Measurements from ENCODE around the gene LYPD6B.

Gene LYPD6B

DNA sequence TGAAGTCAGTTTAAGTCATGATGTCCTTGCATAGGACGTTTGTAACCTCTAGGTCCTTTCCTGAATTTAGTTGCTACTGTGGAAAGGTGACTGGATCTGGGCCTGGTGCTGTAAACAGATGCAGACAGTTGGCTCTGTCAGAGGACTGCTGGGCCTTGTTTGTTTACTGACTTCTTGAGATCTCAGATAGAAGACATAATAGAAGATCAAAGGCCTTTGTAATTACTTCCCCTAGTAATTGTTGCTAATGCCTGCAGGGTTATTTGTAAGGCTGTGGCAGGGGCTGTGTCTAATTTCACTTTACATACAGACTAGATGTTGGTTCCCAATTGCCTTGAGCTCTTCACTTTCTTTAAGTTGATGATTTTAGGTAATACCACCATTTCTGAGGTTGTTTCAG, 42.5 kb downstream of the LYPD6B start:
- DNase-seq: no peak

- DNase-seq: no peak
Observed at GRCh38 chr2:149082079-149082478, 43.6 kb downstream of the LYPD6B start.

DNA sequence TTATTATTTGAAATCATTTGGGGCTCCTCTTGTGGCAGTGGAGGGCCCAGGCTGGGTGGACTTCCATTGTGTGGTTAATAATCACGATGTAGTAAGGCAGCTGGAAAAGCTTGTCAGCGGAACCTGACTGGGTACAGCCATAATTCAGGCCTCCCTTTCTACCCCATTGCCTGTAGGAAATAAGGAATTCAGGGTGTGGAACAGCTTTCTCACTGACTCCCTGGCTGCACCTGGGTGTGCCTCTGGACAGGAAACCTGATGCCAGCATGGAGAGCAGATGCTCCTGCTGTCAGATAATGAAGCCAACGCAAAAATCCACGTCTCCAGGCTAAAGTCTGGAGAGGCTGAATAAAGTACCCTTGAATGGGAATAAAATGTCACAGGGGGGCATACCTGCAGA, 44.2 kb downstream of the LYPD6B start:
- no peak for DNase-seq

- no peak for DNase-seq
Observed at GRCh38 chr2:149084924-149085795, 46.7 kb downstream of the LYPD6B start.

DNA sequence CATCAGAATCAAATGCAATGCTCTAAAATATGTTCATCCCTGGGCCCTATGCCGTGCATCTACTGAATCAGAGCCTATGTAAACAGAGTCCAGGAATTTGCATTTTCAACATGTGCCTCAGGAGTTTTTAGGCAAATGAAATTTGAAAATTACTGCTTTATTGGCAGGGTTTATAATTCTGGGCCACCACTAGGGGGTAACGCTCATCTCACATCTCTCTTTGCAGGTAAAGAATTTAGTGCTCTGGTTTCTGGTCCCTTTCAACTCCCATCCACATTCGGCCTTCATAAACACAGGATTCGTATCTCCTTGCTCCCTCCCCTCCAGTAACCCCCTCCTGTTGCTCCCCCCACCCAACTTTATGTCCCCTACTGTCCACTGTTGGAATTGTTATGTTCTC, 49.3 kb downstream of the LYPD6B start:
- peak; percentile 5 for DNase-seq

GRCh38 chr2:149089068-149089467, 50.6 kb downstream of the LYPD6B start:
- DNase-seq: no peak

GRCh38 chr2:149090706-149091105, 52.2 kb downstream of the LYPD6B start:
- DNase-seq: no peak

DNA sequence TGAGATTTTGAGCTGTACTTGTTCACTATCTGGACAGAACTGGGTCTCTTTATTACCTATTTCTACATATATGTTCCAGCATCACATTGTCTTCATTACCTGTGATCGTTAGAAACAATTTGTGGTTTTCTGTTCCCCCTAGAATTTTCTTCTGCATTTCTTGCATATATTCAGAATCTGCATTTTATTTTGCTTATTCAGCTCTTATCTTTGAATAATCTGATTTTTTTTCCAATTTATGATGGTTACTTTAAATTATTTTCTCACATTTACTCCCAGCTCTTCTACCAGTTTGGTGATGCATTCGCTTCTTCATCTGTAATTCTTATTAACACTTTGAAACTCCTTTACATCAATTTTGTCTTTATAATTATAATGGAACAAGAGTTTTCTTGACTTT, 55.1 kb downstream of the LYPD6B start:
- no peak for DNase-seq

DNA sequence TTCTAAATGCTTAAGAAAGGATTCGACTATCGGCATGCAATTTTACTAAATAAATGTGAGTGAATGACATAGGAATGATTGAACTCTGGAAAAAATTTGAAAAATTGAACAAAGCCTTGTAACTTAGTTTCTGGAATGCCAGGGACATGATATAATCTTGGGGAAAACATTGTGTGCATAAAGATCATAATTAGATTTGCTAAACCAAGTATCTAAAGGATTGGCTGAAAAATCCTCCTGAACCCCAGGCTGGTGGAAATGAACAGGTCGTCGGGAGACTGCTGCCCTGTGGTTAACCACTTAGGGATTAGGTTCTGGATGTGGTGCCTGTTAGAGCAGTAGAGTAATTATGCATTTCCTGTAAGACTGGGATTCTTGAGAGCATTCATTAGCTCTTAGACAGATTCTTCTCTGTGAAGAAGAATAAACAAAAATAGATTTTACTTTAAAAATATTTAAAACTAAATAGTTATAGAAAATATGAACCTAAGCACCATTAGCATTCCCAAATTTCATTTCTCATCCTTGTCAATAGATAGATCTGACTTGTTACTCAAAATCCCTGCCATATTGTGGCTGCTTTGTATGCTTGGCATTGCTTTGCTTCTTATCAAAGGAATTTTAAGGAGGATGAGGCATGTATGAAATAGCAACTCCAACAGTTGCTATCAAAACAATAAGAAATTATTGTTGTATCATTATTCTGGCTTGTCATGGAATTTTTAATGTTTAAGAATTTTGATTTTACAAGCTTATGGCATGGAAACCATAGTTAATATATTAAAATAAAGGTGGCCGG, 55.9 kb downstream of the LYPD6B start:
- DNase-seq: no peak

DNA sequence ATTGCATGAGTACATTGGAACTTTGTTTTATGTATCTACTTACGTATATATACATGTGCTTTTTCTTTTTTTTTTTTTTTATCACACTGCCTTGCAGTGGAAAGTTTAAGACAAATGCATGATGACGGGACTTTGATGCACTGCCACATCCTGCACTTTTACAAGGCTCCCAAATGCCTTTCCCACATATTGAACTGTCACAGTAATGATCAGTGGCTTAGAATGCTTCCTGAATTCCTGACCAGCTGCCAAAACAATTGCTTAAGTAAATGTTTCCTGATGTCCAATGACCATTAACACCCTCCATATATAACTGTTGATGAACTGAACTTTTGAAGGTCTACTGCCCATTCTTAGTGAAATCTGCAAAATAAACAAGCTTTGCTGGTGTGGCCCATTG, 60.2 kb downstream of the LYPD6B start:
- DNase-seq: no peak

DNA sequence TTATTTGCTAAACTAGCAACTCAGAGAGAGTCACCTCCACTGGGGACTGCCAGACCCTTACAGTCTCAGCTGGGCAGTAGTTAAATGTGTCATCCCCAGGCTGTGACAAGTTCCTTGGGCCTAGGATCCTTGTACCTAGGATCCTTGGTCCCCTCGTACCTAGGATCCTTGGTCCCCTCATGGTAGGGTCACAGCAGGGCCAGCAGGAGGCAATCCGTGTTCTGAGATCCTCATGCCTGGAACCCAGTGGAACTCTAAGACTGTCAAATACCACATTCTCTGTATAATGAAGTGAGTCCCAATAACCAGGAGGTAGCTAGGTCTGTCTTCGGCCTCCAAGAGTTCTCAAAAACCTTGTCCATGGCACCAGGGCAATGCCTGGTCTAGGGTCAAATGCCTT, 60.8 kb downstream of the LYPD6B start:
- DNase-seq: no peak

- DNase-seq: no peak
Observed at GRCh38 chr2:149100739-149101699, 62.5 kb downstream of the LYPD6B start.

GRCh38 chr2:149101818-149102217, 63.3 kb downstream of the LYPD6B start:
- no peak for DNase-seq

- no peak for DNase-seq
Observed at GRCh38 chr2:149103081-149103620, 64.7 kb downstream of the LYPD6B start.

DNA sequence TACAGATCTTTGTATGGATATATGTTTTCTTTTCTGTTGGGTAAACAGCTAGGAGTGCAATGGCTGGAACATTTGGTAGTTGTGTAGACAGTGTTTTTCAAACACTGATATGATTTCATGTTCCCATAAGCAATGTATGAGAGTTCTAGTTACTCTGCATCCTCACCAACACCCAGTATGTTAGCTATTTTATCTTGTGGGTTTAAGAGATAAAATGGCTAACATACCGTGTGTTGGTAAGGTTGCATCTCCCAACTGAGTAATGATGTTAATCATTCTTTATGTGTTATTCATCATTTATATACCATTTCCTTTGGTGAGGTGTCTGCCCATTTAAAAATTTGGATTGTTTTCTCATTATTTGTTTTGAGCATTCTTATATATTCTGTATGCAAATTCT, 65.7 kb downstream of the LYPD6B start:
- no peak for DNase-seq

DNA sequence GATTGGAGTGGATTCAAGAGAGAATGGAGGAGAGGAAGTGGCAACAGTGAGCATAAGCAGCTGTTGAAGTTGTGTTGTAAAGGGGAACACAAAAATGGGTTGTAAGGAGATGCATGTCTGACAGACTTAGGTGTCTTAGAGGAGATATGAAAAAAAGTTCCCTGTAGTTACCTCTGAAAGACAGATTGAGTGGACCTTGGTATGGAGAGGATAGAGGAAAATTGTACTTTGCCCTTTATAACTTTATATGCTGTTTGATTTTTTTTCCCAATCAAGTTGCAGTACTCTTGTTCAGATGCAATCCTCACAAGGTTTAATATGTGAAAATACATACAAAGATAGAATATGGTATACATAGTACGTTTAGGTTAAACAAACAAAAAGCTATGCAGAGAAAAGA, 73.6 kb downstream of the LYPD6B start:
- DNase-seq: no peak

DNA sequence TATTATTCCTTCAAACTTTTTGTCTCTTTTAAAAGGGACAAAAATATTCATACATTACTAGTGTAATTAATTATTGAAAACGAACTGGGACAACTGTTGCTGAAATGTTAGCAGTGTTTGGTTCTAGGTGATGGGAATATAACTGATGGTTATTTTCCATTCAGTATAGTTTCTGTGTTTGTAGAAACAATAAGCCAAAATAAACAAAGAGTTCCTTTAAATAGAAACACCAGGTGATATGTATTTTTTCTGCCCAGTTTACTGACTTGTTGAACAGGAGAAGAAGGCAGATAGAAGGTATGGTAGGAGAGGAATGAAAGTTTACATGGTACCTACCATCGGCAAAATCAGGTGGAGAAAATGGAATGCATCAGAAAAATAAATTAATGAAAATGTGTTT, 74.2 kb downstream of the LYPD6B start:
- no peak for DNase-seq

DNA sequence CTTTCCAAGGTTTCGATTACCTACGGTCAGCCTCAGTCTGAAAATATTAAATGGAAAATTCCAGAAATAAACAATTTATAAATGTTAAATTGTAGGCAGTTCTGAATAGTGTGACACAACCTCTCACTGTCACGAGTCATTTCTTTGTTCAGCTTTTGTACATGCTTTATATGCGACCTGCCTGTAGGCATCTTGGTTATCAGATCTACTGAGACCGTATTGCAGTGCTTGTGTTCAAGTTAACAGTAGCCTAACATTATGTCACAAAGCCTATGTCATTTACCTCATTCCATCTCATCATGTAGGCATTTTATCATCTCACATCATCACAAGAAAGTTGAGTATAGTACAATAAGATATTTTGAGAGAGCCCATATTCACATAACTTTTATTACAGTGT, 77.3 kb downstream of the LYPD6B start:
- no peak for DNase-seq

DNA sequence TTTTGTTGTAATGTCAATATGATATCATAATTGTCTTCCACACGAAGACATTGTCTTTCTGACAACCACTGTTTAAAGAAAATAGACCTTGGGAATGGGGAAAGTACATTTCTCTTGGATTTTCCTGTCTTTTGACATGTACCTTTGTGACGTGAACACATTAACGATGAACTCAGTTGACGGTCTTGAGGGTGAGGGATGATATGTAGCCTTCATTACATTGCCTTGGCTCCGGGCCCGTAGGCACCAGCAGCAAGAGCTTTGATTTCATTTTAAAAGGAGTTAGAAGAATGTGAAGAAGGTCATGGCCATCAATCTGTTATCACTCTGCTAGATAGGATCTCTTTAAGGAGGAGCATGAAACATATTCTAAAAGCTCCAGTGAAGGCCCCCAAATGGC, 80.9 kb downstream of the LYPD6B start:
- no peak for DNase-seq

DNA sequence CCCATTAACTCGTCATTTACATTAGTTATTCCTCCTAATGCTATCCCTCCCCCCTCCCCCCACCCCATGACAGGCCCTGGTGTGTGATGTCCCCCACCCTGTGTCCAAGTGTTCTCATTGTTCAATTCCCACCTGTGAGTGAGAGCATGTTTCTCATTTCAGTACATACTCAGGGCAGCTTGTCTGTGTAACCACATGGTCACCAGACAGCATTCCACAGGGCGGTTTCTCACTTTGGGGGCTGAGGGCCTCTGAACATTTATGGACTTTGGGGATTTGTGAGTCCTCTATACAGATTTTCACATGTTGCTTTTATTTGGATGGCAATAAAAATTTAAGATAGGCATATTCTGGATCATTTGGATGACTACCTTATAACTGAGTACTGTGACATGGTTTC, 84.0 kb downstream of the LYPD6B start:
- DNase-seq: no peak

DNA sequence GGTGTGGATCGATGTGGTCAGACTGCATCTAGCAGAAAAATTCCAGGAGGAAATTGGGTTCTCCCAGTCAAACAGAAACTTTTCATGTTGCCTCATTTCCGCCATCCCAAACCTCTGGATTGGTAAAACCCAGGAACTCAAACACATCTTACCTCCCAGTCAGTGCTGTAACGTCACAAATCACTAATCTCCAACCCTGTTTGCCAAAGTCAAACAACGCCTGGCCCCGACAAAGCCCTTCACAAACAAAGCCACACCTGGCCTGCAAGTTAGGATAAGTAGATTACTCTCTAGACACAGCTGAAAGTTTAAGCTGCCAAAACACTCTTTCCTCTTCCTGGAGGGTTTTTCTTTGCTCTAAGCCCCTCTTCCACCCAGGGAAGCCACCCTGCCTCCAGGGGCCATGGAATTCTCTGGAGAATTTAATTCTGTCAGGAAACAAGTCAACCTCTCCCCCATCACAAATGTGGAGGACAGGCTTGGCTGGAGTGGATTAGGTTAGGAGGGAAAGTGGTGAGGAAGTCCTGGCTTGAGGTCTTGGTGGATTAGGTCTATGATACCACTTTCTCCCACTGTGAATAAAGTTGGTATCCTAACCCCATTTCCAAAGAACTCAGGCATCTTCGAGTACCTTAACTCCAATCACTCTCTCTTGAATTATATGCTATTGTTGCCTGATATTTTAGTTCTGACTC, 86.7 kb downstream of the LYPD6B start:
- no peak for DNase-seq

- no peak for DNase-seq
Observed at GRCh38 chr2:149129433-149129832, 90.9 kb downstream of the LYPD6B start.
